Hematopoietic multipotent progenitor cell treated with erythropoietin and hydrocortisone succinate and interleukin-3 and kit ligand, for 8 days (in vitro differentiated cells): ENCODE measurements around the gene GAK.

Source experiments
- DNase-seq: peaks from one replicate; pipeline ENCODE4 v3.0.0-alpha.2; 2015

GAK gene

DNA sequence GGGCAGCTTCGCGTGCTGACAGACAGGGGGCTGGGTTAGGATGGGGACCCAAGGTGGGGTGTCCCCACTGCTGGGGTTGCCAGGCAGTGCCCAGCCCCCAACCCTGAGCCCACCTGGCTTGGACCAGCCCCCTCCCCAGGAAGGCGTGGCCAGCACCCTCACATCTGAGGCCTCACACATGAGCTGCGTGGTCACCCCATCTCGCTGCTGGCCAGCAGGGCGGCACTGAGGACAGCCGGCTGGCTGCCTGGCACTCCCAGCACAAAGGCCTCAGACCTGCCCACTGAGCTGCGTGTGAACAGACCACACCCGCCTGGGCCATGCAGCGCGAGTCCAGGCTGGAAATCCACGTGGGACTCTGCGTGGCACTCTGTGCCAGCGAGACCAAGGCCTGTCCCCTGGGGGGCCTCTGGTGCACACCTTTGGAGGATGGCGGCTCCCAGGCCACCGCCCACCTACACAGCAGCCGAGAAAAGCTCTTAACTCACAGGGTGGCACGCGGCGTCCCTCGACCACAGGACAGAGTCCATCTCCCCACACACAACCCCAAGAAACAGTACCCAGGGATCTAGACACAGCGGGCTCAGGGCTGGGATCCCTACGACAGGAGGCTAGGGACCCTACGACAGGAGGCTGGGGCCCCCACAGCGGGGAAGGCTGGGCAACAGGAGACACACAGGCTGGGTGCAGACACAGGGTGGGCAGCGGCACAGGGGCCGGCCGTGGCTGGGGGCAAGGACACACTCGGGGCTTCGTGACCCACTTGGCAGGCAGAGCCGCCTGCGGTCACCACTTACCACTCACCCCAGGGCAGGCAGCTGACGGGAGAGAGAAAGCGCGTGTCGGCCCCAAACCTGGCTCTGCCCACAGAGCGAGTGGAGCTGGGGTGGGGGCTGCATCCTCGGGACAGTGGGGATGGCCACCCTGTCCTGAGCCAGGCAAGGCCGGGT lies 31.4 kb upstream of the GAK start:
- no peak for DNase-seq

DNA sequence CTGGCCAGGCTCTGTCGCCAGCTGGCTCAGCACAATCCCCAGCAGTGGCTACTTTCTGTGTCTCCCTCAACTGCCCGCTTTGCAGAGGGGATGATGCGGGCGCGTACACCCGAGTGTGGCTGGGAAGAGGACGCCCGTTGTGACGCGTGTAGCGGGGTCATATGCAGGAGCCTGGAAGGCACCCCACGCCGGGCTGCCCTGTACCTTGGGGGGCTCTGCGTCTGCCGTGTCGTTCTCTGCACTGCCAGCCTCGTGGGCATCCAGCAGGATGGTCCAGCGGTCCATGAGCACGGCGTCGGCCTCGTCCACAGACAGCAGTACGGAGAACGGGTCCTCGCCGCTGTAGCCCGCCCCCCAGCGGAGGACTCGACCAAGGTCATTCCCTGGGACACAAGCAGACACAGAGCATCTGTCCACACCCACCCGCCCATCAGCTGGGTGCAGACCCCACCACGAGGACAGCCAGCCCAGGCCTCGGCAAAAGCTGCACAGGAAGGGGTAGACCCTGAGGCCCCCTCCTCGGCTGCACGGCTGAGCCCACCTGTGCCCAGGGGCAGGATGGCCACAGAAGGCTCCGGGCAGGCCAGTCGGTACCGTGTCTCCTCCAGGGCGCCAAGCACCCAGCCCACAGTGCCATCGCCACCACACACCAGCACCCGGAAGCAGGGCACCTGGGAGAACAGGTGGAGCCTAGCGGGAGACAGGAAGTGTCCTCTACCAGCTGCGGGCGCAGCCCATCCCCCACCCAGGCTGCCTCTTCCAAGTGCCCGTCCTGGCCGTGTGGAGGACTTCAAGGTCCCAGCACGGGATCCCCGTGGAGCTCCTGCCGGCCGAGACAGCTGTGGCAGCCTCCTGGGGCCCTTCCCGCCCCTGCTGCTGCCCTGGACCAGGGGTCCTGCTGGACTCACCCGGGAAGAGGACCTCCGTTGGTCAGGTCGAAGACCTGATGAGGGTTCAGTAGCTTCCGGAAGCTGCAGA lies 30.4 kb upstream of the GAK start:
- no peak for DNase-seq

GRCh38 chr4:961351-962230 lies 29.5 kb upstream of the GAK start:
- DNase-seq, result no peak

GRCh38 chr4:960636-961350 lies 28.7 kb upstream of the GAK start:
- no peak for DNase-seq

DNA sequence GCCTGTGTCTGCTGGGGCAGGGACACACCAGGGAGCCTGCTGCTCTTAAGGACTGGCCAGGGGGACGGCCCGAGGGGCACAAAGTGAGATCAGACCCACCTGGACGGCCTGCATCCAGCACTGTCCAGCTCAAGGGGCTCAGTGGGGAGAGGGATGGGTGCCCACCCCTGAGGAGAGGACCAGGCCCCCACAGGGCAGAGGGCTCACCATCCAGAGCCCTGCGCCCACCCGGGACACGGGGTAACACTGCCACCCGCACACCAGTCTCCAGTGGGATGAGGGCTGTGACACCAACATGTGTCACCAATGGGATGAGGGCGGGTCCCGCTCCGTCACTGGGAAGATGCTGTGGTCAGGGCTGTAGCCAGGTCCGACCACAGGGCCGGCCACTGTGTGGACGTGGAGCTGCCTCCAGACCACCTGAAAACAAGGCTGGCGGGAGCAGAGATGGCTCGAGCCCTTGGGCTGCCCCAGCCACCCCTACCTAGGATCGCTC lies 28.1 kb upstream of the GAK start:
- no peak for DNase-seq

- DNase-seq, result no peak
These were observed 27.4 kb upstream of the GAK start for GRCh38 chr4:959338-960139.

- DNase-seq, result no peak
These were observed 26.7 kb upstream of the GAK start for GRCh38 chr4:958696-959337.

DNA sequence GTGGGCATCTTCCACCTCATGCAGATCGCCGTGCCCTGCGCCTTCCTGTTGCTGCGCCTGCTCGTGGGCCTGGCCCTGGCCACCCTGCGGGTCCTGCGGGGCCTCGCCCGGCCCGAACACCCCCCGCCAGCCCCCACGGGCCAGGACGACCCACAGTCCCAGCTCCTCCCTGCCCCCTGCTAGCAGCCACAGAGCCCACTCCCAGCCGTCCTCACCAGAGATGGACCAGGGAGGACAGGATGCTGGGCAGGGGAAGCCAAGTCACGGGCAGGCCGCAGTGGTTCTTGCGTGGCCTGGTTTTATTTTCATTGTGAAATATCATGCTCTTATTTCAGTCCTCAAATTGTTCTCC lies 26.2 kb upstream of the GAK start:
- no peak for DNase-seq

DNA sequence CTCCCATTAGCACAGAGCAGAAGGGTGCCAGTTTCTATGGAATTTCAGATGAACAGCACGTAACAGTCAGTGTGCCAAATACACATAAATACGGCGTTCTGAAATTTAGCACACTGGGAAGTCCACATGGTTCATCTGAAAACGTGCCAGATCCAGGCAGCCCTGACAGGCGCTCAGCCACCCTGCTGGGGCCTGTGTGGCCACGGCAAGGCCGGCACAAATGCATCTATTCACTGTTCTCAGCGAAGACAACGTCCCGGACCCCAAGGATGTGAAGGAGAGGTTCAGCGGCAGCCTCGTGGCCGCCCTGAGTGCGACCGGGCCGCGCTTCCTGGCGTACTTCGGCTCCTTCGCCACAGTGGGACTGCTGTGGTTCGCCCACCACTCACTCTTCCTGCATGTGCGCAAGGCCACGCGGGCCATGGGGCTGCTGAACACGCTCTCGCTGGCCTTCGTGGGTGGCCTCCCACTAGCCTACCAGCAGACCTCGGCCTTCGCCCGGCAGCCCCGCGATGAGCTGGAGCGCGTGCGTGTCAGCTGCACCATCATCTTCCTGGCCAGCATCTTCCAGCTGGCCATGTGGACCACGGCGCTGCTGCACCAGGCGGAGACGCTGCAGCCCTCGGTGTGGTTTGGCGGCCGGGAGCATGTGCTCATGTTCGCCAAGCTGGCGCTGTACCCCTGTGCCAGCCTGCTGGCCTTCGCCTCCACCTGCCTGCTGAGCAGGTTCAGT lies 25.6 kb upstream of the GAK start:
- DNase-seq, result no peak

DNA sequence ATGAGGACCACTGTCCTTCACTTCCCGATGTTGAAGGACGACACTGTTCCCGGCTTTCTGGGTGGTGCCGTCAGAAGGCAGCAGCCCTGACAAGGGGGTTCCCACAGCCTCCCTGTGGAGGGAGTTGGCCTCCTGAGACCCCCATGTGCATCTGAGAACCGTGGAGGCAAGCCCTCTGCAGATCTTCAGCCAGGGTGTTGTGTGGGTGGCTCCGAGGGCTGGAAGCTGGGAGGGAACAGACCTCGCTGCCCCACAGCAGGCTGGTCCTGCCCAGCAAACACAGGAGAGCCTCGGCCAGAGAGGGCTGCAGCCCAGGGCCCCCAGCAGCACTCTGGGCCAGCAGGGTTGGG lies 25.1 kb upstream of the GAK start:
- no peak for DNase-seq

DNA sequence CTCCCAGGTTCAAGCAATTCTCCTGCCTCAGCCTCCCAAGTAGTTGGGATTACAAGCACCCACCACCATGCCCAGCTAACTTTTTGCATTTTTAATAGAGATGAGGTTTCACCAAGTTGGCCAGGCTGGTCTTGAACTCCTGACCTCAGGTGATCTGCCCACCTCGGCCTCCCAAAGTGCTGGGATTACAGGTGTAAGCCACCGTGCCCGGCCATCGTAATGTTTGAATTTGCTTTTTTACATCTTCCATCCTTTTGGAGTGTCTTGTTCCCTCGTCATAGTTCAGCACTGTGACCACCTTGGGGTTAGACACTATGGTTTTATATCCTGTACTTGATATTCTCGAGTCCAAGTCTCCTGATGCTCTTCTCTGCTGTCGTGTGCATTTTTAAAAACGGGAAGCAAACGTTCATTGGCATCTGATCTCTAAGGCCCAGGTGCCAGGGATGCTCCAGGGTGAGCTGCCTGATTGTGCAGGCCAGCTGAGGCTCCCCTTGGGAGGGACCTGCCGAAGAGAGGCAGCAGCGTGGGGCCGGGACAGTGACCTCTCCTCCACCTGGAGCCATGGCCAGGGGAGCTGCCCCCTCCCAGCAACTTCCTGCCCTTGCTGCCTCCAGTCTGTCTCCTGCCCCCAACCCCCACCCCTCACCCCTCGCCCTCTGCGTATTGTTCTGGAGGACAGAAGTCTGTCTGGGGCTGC lies 24.6 kb upstream of the GAK start:
- no peak for DNase-seq

DNA sequence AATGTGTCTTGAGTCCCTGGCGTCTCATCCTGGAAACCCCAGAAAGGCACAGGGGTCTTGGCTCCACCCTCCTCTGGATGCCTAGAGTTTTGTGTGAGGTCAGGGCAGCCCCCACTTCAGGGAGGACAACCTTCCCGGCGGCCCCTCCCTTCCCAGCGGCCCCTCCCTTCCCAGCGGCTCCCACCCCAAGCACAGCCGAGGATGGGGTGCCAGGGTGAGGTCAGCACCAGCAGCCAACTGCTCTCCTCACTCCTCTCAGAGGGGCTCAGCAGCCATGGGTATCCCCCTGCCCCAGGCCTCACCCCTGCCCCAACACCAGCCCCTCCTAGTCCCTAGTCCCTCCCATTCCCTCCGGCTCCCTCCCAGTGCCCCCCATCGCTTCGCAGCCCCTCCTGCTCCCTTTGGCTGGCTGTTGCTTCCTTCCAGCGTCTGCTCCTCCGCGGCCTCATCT lies 23.8 kb upstream of the GAK start:
- no peak for DNase-seq

GRCh38 chr4:955161-955921 lies 23.2 kb upstream of the GAK start:
- DNase-seq, result no peak

DNA sequence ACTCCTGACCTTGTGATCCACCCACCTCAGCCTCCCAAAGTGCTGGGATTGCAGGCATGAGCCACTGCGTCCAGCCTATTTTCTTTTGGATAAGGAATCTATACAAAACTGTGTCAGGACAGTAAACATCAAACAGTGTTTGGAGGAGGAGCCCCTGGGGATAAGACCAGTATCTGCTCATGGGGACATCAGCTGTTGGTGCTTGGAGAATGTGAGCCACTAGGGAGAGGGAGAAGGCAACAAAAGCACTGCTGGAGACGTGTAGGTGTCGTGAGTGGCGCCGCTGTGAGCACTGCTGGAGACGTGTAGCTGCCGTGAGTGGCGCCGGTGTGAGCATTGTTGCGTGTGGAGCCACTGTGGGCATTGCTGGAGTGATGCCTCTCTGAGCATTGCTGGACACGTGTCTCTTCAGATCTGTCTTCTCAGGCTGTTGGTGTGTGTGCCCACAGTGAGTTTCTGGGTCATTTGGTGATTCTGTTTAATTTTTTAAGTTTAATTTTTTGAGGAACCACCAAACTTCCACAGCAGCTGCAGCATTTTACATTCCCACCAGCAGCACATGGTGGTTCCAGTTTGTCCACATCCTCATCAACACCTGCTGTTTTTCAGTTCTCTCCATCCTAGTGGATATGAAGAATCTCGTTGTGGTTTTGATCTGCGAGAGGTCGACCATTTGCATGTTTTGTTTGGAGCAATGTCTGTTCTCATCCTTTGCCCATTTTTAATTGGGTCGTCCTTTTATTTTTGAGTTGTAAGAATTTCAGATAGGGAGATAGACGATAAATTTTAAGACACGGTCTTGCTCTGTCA lies 22.3 kb upstream of the GAK start:
- DNase-seq, result no peak

DNA sequence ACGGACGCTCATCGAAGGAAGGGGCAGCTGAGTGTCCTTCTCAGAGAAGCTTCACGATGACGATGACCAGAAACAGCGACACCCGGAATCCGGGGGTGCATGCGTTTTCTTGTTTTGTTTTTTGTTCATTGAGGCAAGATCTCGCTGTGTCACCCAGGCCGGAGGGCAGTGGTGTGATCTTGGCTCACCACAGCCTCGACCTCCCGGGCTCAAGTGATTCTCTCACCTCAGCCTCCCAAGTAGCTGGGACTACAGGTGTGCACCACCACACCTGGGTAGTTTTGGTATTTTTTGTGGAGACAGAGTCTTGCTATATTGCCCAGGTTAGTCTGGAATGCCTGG lies 21.4 kb upstream of the GAK start:
- DNase-seq, result no peak

DNA sequence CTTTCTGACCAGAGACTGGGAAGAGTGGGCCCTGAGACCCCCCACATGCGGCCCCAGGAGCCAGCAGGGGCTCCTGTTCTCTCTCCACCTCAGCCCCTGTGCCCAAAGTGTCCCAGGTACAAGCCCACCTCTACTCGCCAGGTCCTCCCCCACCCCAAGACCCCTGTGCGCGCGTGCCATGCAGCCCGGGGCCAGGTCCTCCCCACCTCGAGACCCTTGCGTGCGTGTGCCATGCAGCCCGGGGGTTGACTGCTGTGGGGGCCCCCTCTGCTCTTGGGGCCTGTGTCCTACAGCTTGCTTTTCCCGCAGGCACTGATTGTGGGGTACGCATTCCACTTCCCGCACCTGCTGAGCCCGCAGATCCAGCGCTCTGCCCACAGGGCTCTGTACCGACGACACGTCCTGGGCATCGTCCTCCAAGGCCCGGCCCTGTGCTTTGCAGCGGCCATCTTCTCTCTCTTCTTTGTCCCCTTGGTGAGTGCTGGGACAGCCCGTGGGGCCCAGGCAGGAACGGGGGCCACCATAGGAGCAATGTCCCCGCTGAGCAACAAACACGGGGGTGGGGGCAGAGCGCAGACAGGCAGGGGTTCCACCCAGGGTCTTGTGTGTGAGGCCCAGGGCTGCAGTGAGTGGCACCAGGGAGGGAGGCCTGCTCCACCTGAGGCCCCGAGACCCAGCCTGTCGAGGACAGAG lies 20.9 kb upstream of the GAK start:
- no peak for DNase-seq
